HG02870 (cell line): ENCODE results near the gene TMEM156.
A peak's percentile ranks its signal among the peaks of the same experiment; 100 is the strongest.
"Not testable (repeated sequence)": the region's sequence is repeated elsewhere in the genome, so short reads cannot be mapped to it uniquely, and the experiment has no call there.

ENCODE experiments used
- ATAC-seq: cut with Tn5 transposase; IDR thresholded peaks from one replicate; pipeline ENCODE4 v1.9.1; 2021; ENCODE audit warnings: mild to moderate bottlenecking, moderate library complexity; ENCODE audit not compliant: unreplicated experiment

The TMEM156 gene

DNA sequence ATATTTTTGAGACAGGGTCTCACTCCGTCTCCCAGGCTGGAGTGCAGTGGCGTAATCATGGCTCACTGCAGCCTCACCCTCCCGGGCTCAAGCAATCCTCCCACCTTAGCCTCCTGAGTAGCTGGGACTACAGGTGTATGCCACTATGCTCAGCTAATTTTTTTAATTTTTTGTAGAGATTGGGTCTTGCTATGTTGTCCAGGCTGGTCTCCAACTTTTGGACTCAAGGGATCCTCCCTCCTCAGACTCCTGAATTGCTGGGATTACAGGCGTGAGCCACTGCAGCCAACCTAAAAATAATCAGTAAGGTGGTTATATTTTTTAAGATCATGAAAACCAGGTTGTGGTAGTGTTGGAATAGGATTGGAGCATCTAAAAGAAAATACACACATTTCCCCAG, 38.1 kb downstream of the TMEM156 start:
- ATAC-seq: no peak

DNA sequence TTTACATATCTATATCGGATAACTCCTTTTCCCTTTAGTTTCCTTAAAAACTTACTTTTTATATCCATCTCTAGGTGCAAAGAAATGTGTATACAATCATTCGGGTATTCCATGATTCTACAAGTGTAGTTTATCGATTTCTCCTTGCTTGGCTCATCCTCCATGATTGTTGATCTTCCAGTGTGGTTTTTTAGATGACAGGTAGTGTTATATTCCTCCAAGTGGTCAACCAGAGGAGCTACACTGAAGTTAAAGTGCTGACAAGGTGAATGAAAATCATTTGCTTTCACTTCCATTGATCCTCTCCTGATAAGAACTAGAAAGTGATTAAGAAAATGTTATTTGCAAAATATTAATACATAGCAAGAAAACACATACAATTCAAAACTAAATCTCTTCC, 38.5 kb downstream of the TMEM156 start:
- no peak for ATAC-seq

DNA sequence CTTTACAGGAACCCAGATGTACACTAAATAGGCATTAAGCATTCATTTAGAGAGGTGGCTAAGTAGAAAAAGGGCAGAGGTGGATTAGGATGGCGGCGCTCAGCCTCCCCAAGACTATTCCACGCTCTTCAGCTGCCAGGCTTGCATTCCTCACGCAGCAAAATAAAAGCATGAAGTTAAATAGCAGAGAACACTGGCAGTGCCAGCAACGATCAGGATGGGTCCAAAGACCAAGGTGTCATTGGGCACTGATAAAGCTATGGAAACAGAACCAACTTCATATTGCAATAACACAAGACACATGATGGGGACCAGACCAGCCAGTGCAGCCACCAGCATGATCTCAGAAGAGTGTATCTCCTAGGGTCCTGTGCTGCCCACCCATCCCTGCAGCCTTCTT, 42.0 kb downstream of the TMEM156 start:
- no peak for ATAC-seq

DNA sequence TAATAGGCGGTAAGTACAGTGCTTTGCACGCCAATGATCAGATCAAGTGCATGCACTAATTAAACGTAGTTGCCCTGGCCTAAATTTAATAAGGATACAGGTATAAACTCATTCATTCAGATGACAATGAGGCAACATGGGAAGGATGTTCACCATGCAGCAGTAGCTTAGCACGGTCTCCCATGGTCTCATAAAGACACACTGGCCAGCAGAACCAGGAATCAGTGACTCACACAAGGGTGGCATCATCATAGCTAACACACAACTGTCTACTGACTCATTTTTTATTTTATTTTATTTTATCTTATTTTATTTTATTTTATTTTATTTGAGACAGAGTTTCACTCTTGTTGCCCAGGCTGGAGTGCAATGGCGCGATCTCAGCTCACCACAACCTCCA, 42.7 kb downstream of the TMEM156 start:
- ATAC-seq: no peak

DNA sequence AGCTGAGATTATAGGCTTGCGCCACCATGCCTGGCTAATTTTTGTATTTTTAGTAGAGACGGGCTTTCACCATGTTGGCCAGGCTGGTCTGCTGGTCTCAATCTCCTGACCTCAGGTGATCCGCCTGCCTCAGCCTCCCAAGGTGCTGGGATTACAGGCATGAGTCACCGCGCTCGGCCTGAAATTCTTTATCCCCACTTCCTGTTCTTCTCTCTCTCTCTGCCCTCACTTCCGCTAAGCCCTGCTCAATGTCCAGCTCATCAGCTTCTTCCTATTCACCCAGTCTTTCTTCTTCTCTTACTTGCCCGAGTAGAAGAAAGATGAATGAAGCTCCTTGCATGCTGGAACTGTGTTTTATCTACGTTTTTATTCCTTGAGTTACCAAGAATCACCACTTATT, 43.9 kb downstream of the TMEM156 start:
- not testable (repeated sequence) for ATAC-seq

DNA sequence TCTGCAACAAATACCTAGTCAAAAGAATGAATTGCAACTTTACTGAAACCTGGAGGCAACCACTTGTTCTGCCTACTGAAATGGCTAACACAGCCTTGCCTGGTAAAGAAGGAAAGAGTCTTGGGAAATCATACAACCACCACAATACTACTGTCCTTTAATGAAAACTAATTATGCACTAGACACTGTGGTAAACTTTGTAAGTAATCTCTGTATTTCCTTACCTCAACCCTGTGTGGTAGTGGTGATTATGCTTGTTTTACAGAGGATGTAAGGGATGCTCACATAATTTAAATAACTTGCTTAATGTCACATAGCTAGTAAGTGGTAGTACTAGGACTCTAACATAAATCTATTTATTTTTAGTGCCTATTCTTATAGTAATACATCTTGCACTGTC, 44.7 kb downstream of the TMEM156 start:
- no peak for ATAC-seq

DNA sequence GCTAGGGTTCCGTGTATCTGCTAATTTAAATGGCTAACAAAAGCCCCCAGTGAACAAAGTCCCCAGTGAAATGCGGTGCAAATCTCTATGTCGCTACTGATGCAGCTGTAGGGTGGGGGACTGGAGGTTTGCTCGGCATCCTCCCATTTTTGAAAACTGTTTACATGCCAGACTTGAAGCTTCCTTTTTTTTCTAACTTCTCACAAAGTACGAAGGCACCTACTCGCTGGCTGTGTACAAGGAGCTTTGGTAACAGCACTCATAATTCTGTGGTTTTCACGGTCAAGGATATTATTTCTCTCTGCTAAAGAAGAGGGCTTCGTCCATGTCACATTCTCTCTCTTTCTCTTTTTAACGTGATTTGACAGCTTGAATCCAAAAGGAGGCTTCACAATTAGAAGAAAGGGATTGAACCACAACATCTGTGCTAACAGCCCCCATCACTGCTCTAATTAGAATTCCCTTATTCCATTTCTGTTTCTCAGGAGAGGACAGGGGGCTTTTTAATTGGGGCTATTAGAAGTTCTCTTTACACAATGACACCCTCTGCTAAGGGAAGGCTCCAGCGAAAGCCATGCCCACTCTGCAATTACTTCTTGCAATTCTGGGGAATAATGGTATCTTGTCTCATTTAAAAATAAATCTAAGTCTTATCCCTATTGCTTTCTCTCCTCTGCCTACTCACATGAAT, 46.7 kb downstream of the TMEM156 start:
- ATAC-seq: no peak

DNA sequence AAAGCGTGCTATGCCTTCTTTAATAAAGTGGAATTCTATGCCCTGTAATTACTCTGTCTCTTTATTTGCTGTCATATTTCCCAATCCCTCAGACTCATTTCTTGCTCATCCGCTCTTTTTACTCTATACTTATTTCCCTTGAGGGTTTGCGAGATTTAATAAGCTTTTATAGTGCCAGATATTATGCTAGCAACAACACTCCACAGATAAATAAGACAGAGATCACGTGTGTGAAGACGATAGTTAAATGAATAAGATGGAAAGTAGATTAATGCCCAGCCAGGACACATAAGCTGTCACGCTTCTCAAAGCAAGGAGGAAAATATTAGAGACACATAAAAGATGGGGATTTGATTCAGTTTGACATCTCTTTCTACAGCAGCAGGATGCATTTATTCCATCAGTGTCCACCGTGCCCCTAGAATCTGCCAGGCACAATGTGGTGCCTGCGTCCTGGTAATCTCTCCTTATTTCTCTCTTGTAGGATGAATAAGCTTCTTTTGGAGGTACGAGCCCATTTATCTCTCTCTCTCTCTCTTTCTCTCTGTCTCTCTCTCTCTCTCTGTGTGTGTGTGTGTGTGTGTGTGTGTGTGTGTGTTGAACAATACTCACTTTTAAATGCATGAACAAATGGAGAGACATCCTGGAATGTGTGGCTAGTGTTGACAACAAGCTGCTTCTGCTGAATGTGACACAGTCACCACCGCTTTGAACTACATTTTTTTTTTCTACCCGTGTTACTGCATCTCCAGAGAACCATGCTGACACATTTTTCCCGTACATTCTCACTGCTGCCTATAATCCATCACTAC, 48.2 kb downstream of the TMEM156 start:
- ATAC-seq: no peak

DNA sequence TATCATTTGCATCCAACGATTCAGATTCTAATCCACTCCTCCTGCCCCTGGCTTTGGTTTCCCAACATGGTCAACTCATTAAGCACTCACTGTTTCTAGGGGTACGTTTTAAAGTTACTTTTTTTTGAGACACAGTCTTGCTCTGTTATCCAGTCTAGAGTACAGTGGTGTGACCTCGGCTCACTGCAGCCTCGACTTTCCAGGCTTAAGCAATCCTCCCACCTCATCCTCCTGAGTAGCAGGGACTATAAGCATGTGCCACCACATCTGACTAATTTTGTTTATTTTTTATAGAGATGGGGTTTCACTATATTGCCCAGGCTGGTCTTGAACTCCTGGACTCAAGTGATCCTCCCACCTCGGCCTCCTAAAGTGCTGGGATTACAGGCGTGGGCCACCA, 48.9 kb downstream of the TMEM156 start:
- ATAC-seq: no peak

DNA sequence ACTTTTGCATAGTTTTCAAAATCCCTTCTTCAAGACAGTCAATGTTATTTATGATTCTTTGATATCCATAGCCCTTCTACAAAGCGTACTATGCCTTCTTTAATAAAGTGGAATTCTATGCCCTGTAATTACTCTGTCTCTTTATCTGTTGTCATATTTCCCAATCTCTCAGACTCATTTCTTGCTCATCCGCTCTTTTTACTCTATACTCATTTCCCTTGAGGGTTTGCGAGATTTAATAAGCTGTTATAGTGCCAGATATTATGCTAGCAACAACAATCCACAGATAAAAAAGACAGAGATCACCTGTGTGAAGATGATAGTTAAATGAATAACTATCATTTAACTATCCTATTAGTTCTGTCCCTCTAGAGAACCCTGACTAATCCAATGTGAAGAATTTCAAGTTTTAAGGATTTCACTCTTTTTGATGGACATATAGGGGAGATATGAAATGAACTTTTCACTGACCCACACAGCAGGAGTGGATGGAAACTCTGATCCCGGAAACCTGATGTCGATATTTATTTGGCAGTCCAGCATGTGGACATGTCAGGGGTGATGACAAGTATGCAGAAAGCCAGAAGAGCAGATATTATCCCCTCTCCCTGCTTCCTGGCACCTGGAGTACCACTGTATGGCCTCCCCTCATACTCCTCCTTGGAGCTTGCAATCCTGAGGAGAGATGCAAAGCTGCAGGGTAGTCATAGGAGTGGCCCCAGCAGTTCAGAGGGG, 49.7 kb downstream of the TMEM156 start:
- no peak for ATAC-seq

DNA sequence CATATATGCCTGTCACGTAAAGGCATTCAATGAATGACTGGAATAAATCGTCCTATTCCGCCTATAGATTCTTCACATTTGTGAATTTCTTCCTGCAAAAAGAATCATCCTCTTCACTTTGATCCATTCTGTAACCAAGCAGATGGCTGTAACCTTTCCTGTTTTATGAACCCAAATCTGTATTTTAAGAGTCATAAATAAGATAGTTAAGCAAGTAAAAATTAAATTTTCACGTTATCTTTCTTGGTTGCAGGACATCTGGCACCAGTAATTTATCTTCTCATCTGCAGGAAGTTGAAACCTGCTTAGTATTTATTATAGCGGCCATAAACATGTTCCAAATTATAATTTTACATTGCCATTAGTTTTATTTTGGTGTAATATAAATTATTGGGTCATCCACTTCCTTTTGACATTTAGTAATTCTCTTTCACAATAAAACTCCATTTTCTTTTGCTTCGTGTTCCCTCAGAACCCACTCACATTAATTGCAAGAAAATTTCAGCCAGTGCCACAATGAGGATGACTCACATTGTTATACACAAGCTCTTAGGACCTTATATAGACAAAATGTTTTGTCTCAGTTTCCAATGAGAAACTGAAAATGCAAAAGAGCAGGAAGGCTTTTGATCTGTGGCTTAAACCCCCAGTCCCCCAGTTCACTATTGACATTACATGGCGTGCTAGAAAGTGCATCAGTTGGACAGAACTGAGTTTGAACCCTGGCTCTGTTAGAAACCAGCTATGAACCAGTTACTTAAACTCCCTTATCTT, 51.1 kb downstream of the TMEM156 start:
- ATAC-seq: peak; percentile 61

DNA sequence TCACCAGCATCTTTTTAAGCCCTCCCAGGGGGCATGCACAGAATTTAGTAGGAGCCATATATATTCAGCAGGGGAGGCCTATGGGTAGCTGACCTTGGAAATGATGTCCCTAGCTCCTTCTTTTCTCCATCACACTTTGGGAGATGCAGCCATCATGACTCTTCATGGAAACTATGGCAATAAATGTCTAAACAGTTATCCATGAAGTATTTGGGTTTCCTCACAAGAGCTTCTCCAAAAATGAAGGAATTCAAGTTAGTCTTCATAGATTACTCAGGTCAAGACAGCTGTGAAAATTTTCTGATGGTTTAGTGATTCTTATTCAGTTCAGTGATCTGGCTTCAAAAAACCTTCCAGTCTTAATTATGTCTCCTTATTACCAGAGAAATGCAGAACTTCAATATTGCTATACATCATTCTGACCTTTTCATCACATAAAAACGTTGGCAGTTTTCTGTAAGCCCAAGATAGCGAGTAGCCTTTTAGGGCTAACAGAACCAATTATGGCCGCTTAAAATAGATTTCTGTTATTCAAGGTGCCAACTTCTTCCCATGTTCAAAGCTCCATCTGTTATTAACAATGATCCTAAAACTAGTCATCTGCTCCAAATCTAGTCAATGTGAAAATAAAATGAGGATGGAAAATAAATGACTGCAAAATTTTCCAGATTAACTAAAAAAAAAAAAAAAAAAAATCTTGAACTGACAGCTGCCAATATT, 52.5 kb downstream of the TMEM156 start:
- ATAC-seq: no peak

DNA sequence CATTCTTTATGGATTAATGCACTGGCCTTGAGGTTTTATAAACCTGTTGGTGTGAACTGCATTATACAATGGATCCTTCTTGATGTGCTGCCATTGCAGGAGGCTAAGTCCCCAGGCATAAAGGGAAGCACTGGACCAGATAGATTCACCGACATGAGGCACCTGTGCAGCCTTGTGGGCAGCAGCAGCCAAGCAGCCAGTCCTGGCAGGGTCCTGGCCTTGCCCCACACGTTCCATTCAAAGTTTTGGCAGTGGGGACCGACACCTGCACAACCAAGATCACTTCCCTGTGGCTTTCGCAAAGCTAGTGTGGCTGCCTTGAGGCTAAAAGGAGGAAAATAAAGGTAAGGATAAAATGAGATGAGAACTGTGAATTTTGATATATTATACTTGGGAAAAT, 53.1 kb downstream of the TMEM156 start:
- no peak for ATAC-seq

DNA sequence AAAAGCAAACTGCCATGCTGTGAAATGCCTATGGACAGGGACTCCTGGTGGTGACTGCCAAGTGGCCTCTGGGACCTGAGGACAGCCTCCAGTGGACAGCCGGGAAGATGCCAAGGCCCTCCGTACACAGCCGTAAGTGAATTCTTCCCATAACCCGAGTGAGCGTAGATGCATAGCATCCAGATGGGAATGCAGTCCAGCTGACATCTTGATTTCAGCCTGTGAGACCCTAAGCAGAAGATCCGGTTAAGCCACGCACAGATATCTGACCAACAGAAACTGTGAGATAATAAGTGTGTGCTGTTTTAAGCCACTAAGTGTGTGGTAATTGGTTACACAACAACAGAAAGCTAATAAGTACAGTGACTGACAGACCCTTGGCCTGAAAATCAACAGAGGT, 55.9 kb downstream of the TMEM156 start:
- ATAC-seq: no peak

DNA sequence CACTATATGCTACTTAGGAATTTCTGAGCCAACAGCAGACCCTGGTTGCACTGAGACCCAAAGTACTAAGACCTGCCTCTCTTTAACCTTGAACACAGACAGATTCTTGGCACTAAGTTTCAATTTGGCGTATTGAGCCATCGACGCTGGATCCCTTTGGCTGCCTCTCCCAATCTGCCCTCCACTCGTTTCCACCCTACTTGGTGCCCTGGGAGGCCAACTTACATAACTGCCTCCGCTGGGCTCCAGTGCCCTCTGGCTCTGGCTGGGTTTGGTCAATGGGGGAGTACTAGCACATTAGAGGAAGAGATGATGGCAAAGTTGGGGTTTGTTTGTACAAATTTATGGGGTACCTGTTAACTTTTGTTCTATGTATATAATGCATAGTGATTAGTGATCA, 63.5 kb downstream of the TMEM156 start:
- ATAC-seq: no peak

DNA sequence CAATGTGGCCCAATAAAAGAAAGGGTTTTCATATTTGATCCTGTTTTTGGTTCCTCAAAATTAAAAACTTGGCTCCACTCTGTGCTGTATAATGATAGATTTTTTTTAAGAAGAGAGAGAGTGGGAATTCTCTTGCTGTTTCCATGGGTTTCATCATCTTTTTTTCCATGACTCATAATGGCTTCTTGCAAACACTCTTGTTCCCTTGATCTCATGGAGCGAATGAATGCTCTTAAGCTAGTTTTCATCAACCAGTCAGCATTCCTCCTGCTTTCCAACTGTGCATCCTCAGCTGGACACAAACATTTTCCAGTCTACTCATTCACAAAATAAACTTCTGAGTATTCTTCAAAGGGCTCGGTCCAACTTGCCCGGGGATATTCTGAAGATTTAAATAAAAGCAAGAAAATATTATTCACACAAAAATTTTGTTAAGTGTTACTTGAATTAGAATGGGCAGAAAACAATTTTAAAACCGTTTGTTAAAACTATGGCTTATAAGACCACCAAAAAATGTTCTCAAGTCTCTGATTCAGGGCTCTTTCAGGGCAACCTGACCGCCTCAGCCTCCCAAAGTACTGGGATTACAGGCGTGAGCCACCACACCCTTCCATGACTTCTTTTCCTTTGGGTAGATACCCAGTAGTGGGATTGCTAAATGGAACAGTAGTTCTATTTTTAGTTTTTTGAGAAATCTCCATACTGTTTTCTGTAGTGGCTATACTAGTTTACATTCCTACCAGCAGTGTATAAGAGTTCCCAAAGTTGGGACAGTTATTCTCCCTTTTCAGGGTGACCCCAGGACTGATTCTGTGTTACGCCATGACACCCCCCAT, 64.7 kb downstream of the TMEM156 start:
- no peak for ATAC-seq

DNA sequence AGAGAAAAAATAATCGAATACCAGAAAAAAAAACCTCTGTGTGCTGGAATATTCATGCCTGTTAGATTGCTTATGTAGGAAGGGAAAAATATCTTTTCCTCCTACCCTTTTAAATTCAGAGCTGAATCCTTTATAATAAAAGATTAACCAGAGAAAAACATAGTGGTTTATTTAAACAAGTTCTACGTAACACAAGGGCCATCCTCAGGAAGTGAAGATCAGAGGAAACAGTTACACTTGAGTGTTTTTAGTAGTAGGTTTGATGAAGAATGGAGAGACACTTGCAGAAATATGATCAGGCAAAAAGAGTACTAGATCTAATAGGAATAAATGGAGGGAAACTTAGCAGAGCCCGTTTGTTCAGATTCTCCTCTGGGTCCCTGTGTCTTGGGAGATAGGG, 66.3 kb downstream of the TMEM156 start:
- no peak for ATAC-seq

DNA sequence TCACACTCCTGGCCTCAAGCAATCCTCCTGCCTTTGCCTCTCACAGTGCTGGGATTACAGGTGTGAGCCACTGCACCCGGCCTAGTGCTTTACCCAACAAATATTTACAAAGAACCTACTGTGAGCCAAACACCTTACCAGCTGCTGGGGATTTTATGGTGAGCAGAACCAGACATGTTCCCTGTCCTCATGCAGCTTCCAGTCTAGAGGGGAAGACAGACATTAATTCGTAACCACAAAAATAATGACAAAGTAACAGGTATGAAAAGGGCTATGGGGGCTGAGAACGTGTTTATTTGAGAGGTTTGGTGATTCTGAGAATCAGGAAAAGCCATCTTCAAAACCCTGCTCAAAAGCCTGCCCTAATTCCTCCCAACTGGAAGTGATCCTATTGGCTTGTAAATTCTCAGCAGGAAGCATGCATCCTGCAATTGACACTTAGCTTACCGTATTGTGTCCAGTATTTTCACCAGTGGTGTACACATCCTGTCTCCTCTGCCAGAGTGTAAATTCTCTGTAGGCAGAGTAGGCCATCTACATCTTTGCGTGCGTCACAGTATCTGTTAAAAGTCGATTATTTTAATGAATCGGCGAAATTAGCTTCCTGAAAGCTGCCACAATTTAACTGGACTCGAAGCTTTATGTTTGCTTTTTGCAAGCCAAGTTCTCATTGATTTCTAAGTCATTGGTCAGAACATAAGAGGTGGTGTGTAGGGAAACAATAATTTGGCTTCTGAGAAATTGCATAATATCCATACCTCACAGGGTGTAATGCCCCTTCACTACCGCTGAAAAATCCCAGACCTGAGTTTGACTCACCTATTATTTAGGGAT, 67.0 kb downstream of the TMEM156 start:
- no peak for ATAC-seq

DNA sequence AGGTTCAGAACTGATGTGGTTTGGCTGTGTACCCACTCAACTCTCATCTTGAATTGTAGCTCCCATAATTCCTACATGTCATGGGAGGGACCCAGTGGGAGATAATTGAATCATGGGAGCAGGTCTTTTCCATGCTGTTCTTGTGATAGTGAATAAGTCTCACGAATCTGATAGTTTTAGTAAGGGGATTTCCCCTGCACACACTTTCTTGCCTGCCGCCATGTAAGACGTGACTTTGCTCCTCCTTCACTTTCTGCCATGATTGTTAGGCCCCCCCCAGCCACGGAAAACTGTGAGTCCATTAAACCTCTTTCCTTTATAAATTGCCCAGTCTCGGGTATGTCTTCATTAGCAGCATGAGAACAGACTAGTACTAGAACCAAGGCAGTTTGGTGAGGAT, 73.0 kb downstream of the TMEM156 start:
- not testable (repeated sequence) for ATAC-seq
